SKM-1 (cell line): ENCODE measurements around the gene RPP30.
A peak's percentile ranks its signal among the peaks of the same experiment; 100 is the strongest.

Experiments
- DNase-seq: peaks from one replicate; lab custom pipeline; 2025; ENCODE audit not compliant: unreplicated experiment; lab: John Stamatoyannopoulos, UW

RPP30 gene

DNA sequence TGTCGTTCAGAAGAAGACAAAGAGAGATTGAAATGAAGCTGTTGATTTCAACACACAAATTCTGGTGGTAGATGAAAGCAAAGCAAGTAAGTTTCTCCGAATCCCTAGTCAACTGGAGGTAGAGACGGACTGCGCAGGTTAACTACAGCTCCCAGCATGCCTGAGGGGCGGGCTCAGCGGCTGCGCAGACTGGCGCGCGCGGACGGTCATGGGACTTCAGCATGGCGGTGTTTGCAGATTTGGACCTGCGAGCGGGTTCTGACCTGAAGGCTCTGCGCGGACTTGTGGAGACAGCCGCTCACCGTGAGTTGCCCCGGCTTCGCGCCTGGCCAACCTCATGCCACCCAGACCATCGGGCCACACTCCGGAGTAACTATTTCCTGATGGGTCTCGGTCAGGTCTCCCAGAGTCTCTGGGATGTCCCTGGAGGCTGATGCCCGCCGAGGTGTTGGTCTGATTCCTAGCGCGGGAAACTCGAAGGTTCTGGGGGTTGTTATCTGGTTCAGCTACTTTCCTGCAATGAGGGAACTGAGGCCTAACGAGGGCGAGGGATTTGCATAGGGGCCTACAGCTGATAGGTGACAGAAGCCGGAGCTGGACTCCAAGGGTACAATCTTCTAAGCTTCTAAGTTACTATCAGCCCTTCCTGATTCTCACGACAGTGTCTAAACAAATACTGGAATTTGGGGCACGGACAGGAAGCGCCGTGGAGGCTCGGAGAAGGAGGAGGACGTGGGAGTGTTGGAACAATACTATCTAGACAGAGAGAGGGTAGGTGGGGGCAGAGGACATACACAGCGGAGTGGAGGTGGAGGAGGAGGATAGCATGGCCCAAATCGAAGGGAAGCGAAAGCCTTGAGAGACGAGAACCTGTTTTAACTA is at the start of gene RPP30:
RPP30 (plus strand) TSS at position 209 of the 882 bp plus-strand sequence; CDS start at position 222, 13 bp downstream.
- DNase-seq = peak; percentile 38

DNA sequence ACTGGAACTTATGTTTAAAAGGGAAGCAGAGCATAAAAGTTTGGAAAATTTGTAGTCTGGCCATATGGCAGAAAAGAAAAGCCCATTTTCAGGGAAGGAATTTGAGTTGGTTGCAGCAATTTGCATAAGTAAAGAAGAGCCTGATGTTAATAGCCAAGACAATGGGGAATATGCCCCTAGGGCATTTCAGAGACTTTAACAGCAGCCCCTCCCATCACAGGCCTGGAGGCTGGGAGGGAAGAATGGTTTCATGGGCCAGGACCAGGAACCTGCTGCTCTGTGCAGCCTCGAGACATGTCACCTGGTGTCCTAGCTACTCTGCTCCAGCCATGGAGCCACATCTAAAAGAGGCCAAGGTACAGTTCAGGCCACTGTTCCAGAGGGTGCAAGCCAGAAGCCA is 49.3 kb upstream of the RPP30 start:
- DNase-seq = no peak

DNA sequence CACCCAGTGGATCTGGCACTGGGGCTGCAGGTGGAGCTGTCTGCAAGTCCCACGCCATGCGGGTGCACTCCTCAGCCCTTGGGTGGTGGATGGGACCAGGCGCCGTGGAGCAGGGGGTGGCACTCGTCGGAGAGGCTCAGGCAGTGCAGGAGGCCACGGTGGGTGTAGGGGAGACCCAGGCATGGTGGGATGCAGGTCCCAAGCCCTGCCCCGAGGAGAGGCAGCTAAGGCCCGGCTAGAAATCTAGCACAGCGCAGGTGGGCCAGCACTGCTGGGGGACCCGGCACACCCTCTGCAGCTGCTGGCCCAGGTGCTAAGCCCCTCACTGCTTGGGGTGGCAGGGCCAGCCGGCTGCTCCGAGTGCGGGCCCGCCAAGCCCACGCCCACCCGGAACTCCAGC is 39.7 kb upstream of the RPP30 start:
- DNase-seq = no peak

DNA sequence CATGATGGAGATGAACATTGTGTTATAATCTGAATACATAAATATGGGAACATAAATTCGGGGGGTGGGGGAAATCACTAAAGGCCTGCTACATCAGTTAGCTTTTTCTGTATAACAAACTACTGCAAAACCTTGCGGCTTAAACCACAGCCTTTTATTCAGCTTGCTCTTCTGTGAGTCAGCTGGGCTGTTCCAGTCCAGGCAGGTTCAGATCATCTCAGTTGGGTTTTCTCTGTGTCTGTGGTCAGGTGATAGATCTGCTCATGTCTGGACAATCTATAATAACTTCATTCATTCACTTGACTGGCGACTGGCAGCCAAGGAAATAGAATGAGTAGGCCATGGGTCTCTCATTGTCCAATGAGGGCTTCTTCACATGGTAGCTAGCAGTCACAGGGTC is 37.4 kb upstream of the RPP30 start:
- DNase-seq = no peak

DNA sequence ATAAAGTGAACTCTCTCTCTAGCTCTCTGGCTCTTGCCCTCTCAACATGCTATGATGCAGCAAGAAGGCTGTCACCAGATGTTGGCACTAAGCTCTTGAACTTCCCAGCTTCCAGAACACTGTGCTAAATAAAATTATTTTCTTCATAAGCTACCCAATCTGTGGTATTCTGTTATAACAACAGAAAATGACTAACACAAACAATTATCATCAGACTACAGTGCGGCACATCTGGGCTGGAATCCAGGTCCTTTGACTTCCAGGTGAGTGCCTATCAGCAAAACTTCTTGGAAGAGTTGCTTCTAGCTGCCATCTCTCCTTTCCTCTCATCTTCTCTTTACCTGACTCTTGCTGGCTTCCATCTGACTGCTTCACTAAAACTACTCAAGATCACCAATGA is 34.3 kb upstream of the RPP30 start:
- no peak for DNase-seq

DNA sequence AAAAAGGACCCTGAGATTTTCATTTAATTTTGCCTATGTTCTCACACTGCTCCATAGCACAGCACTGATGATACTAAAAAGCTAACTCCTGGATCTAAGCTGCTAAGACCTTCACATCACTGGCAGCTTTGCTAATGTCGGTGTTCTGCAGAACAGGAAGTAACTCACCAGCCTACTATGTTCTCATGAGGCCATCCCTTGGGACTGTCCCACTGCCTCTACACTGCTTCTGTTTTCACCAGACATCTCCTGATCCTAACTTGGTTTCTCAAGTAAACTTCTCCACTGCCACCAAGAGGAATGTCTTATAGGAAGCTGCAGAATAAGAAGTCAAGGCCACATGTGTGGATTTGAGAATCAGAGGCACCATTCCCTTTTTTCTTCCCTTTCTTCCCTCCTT is 29.0 kb upstream of the RPP30 start:
- no peak for DNase-seq

DNA sequence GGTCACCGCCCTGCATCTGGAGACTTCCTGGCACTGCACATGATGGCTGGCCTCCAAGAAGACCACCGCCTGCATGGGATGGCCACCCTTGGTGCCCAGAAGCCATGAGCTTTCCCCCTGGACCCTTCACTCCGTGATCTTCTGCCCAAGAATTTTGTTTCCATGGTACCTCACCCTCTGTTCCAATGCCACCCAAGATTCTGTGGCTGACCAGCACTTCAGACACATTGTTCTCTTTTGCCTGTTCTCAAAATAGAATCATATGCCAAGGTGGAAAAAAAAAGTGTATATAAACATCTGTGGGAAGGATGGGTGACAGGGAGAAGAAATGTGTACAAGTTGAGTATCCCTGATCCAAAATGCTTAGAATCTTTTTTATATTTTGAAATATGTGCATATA is 26.0 kb upstream of the RPP30 start:
- DNase-seq = no peak

DNA sequence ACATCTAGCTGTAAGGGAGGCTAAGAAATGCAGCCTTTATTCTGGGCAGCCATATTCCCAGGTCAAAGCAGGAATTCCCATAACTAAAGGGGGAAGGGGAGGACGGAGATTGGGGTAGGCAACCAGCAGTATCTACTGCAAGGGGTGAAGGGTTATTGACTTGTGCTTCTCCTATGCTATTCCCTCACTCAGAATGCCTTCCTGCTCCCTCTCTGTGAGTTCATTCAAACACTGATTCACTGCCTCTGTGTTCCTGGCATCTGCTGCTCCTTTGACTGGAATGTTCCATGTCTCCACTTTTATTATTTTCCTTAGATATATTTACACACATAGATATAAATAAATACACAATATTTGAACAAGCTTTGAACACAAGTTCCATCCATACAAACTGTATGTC is 25.0 kb upstream of the RPP30 start:
- DNase-seq = no peak

DNA sequence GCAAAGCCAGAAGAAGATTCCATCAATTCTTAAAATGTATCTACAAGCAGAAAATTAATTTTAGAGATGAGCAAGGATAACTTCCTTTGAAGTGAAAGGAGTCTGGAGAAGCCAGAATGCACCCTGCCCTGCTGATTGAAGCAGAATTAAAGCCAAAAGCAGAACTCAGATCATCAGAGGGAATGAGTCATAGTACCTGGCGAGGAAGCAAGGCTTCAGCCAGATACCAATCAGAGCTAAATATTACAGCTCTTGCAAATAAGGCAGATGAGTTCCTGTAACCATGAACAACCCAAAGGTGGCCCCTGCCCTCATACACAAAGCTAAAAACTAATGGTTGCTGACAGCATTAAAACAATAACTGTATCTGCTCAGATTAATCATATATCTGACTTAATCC is 24.3 kb upstream of the RPP30 start:
- DNase-seq = peak; percentile 30

DNA sequence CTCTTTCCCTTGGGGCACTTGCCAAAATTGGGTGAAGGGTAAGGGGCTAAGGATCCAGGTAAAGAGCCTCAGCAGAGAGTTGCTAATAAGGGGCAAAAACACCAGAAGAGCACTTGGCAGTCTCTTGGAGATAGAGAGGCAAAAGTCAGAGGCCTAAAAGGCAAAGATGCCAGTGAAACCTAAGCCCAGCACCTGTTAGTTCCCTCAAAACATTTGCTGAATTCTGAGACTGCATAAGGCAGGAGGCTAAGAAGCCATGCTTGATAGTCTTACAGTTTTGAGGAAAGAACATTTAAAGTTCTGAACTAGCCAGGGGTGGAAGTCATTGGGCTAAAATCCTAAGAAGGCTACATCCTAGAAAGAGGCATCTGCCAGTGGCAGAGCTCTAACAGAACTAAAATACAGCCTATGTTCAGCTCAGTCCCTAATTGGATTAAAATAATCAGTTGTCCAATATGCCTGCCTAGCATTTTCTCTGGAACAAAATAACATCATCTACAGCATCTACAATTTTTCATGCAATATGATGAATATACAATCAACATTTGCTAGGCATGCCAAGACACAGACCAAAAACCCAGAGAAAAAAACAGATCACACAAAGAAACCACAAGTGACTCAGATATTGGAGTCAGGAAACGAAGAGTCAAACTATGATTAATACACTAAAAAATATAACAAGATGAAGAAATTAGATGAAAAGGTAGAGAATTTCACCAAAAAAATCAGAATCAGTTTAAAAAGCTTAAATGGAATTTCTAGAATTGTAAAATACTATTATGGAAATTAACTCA is 21.6 kb upstream of the RPP30 start:
- no peak for DNase-seq

DNA sequence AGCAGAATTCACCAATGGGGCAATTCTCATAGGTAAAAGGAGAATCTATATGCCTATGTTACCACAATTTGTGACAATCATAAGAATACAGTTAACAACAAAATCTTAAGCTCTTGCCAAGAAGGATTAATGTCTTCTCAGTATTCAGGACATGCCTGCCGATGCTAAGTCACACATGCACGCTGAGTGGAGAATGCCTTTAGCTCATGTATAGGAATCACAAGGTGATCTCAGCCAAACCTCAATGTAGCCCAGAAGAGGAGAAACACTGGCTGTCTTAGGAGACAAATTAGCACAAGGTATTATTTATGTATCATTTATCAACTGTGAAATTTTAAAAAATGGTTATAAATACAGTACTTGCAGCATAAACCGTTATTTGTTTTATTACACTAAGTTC is 16.6 kb upstream of the RPP30 start:
- DNase-seq = no peak

DNA sequence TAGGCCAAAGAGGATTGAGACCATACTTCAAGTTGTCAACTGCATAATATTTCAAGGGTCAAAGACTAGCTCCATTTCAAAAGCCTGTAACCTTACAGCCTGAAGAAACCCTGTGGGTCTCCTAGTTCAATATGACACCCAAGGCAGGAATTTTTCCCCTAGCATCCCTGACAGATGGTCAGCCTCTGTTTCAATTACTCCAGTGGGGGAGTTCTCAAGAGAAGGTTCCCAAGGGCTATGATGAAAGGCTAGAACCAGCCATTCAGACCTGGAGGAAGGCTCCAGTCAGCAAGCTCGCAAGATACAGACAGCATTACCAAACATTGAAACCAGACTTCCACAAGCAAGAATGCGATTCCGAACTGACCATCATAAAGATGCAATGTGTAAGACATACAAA is 15.5 kb upstream of the RPP30 start:
- no peak for DNase-seq

DNA sequence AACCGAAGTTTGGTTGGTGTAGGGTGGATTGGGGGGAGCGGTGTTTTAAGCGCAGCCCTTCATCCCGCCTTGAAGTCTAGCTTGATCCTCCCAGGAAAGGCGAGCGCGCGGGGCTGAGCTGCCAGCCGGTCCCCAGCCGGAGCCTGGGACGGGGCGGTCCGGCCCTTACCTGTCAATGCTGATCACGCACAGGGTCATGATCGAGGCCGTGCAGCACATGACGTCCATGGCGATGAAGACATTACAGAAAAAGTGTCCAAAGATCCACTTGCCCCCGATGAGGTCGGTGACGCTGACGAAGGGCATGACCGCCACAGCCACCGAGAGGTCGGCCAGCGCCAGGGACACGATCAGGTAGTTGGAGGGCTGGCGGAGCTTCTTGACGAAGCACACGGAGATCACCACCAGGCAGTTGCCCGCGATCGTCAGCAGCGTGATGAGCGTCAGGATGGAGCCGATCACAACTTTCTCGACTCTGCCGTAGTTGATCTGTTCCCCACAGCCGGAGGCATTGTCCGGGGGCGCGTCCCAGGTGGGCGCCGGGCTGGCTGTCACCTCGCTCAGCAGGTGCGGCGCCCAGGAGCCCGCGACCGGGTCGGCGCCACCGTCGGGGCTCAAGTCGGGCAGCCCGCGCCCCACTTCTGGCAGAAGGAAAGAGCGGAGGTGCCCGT is 14.7 kb upstream of the RPP30 start:
- DNase-seq = no peak

DNA sequence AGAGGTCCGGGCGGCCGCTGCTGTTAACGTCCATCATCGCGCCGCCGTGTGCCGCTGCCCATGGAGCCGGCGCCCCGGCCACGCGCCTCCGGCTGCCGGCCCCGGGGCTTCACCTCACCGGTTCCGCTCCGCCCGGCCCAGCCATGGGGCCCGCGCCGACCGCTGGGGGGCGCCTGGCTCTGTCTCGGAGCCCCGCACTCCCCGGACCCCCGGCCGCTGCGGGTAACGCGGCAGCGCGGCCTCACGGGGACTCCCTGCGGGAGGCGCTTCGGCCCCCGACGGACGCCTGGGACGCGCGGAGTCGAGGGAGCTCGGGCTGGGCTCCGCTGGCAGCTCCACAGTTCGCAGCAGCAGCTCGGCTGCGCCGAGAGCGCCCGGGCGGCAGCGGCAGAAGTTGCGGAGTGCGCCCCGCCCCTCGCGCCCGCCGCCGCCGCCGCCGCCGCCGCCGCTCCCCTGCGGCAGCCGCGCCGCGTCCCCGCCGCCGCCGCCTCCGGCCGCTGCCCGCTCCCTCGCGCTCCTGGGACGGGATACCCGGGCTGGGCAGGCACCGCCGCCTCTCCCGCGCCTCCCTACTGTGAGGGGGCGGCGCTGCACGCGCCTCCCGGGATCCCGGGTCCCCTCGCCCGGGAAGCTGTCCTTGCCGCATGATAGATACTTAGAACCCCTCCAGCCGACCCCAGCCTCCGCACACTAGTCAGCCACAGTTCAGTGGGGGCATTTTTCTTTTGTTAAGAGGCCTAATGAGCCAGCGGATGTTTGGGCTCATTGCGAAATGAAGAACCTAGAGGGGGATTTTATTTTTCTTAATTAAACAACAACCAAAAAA is 13.9 kb upstream of the RPP30 start, which contains the start of gene HTR7:
HTR7 (minus strand) TSS at position 405 of the 826 bp plus-strand sequence; CDS start at position 37, 368 bp downstream.
- DNase-seq = no peak

DNA sequence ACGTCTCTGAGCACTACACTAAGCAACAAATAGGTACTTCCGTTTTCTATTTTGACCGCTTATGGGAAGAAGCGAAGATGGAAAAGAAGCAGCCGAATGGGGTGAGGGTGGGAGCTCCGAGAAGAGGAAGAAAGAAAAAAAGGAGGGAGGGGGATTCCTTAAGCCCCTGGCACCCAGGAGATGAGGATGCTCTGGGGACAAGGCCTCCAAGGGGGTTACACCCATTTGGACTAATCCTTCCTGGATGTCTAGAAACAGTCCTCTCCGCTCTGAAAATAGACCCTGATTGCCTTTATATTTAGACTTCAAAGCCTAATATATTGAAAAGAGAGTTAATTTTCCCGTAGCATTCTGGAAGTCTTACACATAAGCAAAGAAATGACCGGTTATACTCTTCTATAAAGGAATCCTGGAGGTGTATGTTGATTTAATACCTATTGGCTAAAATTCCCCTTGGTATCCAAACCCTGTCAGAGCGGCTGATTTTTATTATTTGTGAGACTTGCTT is 13.3 kb upstream of the RPP30 start:
- no peak for DNase-seq

DNA sequence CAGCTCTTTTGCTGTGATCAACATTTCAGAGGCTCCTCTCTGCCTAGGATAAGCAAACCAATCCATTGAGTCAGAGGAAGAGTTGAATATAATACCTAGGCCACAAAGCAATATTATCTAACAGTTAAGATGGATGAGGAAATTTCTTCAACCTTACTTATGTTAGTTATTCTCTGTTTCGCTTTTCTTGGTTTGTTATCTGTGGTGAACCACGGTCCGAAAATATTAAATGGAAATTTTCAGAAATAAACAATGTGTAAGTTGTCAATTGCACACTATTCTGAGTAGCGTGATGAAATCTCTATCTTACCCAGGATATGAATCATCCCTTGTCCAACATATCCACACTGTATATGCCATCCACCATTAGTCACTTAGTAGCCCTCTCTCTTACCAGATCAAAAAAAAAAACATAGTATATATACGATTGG is 12.4 kb upstream of the RPP30 start:
- no peak for DNase-seq

DNA sequence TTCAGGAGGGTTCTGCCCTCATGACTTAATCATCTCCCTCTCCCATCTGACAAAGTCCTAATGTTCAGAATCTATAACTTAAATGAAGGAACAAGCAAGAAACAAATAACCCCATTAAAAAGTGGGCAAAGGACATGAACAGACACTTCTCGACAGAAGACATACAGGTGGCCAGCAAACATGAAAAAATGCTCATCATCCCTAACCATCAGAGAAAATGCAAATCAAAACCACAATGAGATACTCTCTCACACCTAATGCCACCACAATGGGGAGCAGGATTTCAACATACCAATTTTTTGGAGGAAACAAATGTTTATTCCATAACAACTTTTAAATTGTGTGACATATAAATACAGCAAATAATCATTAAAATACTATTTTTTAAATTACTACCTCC is 11.0 kb upstream of the RPP30 start:
- no peak for DNase-seq

DNA sequence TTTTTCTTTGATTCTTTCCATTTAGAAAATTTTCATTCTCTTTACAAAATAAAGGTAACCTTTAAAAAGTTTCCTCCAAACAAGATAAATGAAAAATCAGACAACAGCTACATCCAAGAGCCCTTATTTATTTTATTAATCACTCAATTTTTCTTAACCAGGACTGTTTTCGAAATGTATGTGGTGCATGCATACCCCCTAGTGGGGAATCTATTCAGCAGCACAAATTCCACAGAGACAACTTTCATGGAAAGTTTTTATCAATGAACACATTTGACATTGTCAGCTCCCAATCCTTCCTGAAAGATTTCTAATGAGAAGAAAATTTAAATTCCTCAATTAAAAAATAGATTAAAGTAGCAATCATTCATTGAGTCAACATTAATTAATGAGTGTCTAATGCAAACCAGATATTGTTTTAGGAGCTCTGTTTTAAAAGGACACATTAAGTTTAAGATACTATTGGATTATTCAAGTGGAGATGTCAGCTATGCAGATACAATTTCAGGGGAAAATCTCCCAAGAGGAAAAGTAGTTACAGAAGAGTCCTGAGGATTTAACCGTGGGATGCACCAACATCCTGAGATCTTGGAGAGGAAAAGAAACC is 8.8 kb upstream of the RPP30 start:
- peak; percentile 46 for DNase-seq

DNA sequence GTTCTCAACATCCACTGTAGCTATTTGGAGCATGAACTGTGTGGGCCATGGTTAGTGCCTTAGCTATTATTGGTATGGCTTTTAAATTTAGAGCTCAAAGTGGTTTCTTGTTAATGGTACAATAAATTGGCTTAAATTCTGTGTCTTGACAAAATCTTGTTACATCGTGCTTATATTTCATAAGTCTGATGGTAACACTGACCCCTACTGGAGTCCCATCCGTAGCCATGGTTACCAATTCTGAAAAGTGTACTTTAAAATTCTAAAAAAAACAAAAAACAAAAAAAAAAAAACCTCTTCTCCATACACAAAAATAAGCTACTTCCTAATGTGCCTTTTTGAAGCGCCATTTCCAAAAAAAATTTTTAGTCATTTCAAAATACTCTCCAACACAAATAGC is 6.4 kb upstream of the RPP30 start:
- DNase-seq = no peak

DNA sequence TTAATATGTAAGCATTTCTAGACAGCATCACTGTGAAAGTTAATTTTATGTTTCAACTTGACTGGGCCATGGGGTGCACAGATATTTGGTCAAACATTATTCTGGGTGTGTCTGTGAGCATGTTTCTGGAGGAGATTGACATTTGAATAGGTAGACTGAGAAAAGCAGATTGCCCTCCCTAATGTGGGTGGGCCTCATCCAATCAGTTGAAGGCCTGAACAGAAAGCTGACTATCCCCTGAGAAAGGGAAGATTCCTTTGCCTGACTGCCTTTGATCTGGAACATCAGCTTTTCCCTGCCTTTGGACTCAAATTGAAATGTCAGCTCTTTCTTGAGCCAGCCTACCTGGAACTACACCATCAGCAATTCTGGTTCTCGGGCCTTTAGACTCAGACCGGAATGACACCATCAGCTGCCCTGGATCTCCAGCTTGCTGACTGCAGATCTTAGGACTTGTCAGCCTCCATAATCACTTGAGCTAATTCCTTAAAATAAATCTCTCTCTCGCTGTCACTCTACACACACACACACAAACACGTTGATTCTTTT is 5.7 kb upstream of the RPP30 start:
- no peak for DNase-seq
